Liver (tissue), 9 donors: ENCODE results near the gene NDUFAF2. TPM values are rescaled to one million over a fixed set of nuclear protein-coding genes. Genes with fewer than 3 reads are reported as not detected.

Experiments used
- DNase-seq: peaks from one replicate; pipeline ENCODE4 v3.0.0-alpha.2; 2017; ENCODE audit warnings: low spot score
- H3K27ac ChIP-seq, 2 donors: one replicate each; pipeline ENCODE4 v1.7.0; 2013; ENCODE audit warnings: inconsistent platforms in 2 of 2, low read length in 2 of 2, control low read depth in 1 of 2, low read depth in 1 of 2, mild to moderate bottlenecking in 1 of 2
- H3K27me3 ChIP-seq, 4 donors: one replicate each; pipeline versions ENCODE4 v1.6.1 to v1.7.0; 2013; ENCODE audit warnings: low read length in 3 of 4, inconsistent platforms in 1 of 4, mild to moderate bottlenecking in 1 of 4, moderate library complexity in 1 of 4; ENCODE audit not compliant: control insufficient read depth in 4 of 4, insufficient read depth in 4 of 4
- H3K36me3 ChIP-seq, 4 donors: one replicate each; pipeline versions ENCODE4 v1.6.1 to v1.7.0; 2013; ENCODE audit warnings: low read length in 3 of 4, mild to moderate bottlenecking in 3 of 4, low read depth in 1 of 4, moderate library complexity in 1 of 4; ENCODE audit not compliant: control insufficient read depth in 4 of 4, insufficient read depth in 3 of 4
- H3K4me1 ChIP-seq, 4 donors: one replicate each; pipeline versions ENCODE4 v1.6.1 to v1.7.0; 2013; ENCODE audit warnings: low read length in 3 of 4, mild to moderate bottlenecking in 3 of 4, moderate library complexity in 1 of 4; ENCODE audit not compliant: control insufficient read depth in 4 of 4, insufficient read depth in 4 of 4
- H3K4me3 ChIP-seq, 3 donors: one replicate each; pipeline versions ENCODE4 v1.6.1 to v1.7.0; 2013; ENCODE audit warnings: low read length in 3 of 3, control low read depth in 1 of 3, low read depth in 1 of 3, mild to moderate bottlenecking in 1 of 3
- H3K9ac ChIP-seq, 2 donors: one replicate each; pipeline ENCODE4 v1.7.0; 2013; ENCODE audit warnings: low read length in 2 of 2, mild to moderate bottlenecking in 2 of 2, moderate library complexity in 2 of 2, control low read depth in 1 of 2, low read depth in 1 of 2
- H3K9me3 ChIP-seq, 4 donors: one replicate each; pipeline versions ENCODE4 v1.6.1 to v1.7.0; 2013; ENCODE audit warnings: low read length in 3 of 4; ENCODE audit not compliant: control insufficient read depth in 4 of 4
- ATF3 ChIP-seq: IDR thresholded peaks from 2 replicates; pipeline ENCODE4 v1.6.1; 2016; ENCODE audit warnings: antibody characterized with exemption
- FOXA1 ChIP-seq: IDR thresholded peaks from 2 replicates; pipeline ENCODE4 v1.6.1; 2016; ENCODE audit warnings: antibody characterized with exemption
- GABPA ChIP-seq, 2 donors: IDR thresholded peaks in 1 of 2; conservative IDR thresholded peaks in 1 of 2; 2 replicates each; pipeline ENCODE4 v1.6.1; 2016; ENCODE audit warnings: antibody characterized with exemption in 2 of 2, mild to moderate bottlenecking in 1 of 2, moderate library complexity in 1 of 2
- HNF4A ChIP-seq, 2 donors: conservative IDR thresholded peaks; 2 replicates each; pipeline ENCODE4 v1.6.1; 2016; ENCODE audit warnings: antibody characterized with exemption in 2 of 2, mild to moderate bottlenecking in 2 of 2
- HNF4G ChIP-seq: IDR thresholded peaks from 2 replicates; pipeline ENCODE4 v1.6.1; 2016; ENCODE audit warnings: antibody characterized with exemption
- JUND ChIP-seq, 2 donors: IDR thresholded peaks; 2 replicates each; pipeline ENCODE4 v1.6.1; 2016; ENCODE audit warnings: antibody characterized with exemption in 2 of 2
- MAX ChIP-seq: IDR thresholded peaks from 2 replicates; pipeline ENCODE4 v1.6.1; 2016; ENCODE audit warnings: antibody characterized with exemption
- NR2F2 ChIP-seq: IDR thresholded peaks from 2 replicates; pipeline ENCODE4 v1.6.1; 2016; ENCODE audit warnings: antibody characterized with exemption
- RAD21 ChIP-seq, 2 donors: IDR thresholded peaks; 2 replicates each; pipeline ENCODE4 v1.6.1; 2016; ENCODE audit warnings: antibody characterized with exemption in 2 of 2, mild to moderate bottlenecking in 2 of 2
- RXRA ChIP-seq, 2 donors: IDR thresholded peaks; 2 replicates each; pipeline ENCODE4 v1.6.1; 2017 to 2018; ENCODE audit warnings: antibody characterized with exemption in 2 of 2, mild to moderate bottlenecking in 1 of 2
- TAF1 ChIP-seq: conservative IDR thresholded peaks from 2 replicates; pipeline ENCODE4 v1.6.1; 2016; ENCODE audit warnings: antibody characterized with exemption, mild to moderate bottlenecking
- ZBTB33 ChIP-seq: IDR thresholded peaks from 2 replicates; pipeline ENCODE4 v1.6.1; 2016; ENCODE audit warnings: antibody characterized with exemption
- WGBS: extraction: QIAGEN DNeasy Blood & Tissue Kit; methylation state at CpG from one replicate; pipeline ENCODE4 v1.1.7; 2013; 5-methylcytosine and 5-hydroxymethylcytosine counted together
- polyA plus RNA-seq, 2 donors: library from polyadenylated mRNA; stranded (reverse) in 1 of 2; unstranded in 1 of 2; fragments of 200-250 nt in 1 of 2; fragments of >200 nt in 1 of 2; fragmentation: Nextera tagmentation in 1 of 2; extraction: Ambion mirVana in 1 of 2; gene quantifications; one replicate each; pipeline versions ENCODE4 v1.2.1 to v1.2.3, GENCODE V29; 2013 to 2015
- total RNA-seq, 2 donors: library from RNA; depleted of rRNA; stranded (reverse); fragments of >200 nt; gene quantifications; one replicate each; pipeline ENCODE4 v1.2.3, GENCODE V29; 2014
- TF ChIP-seq, protein P1 (sequence below): IDR thresholded peaks from 2 replicates; pipeline ENCODE4 v1.6.1; 2016; ENCODE audit warnings: antibody characterized with exemption, mild to moderate bottlenecking
- TF ChIP-seq, protein P2 (sequence below): fragments of 150-350 bp; IDR thresholded peaks from 2 replicates; pipeline ENCODE4 v1.5.1; 2017; ENCODE audit warnings: improper control_type of control experiment, low read depth, low read length; ENCODE audit not compliant: missing input control
- donor health status: healthy.
- donor health status: healthy.
- donor health status: healthy.
- donor health status: healthy.
- donor health status: healthy.

Gene NDUFAF2
- total and polyA plus RNA-seq, 4 donors, result 4.3 to 21.3 (median 12.5) TPM

- no peak for DNase-seq
- WGBS, result 93% methylated on average over 3 of the region's 3 CpGs
- H3K36me3 ChIP-seq, result no peaks in the 10 kb centered on the region
Observed at GRCh38 chr5:61001647-61002046, 56.6 kb downstream of the NDUFAF2 start.

GRCh38 chr5:61002611-61003355 lies 57.8 kb downstream of the NDUFAF2 start:
- Histone ChIP-seq H3K36me3 (no peaks in the 10 kb centered on the region), H3K9ac (no peak overlapping the region), H3K4me3 (no peak overlapping the region), H3K27ac (no peak overlapping the region), H3K27me3 (no peaks in the 10 kb centered on the region), H3K9me3 (no peaks in the 10 kb centered on the region), H3K4me1 (peaks cover 0 to 2% (median 0%) of the 10 kb centered on the region in 4 donors)
- TF ChIP-seq HNF4A (conservative IDR thresholded peaks at IDR 0.05), result no peak
- TF ChIP-seq RXRA (IDR thresholded peaks at IDR 0.05), result no peak
- TF ChIP-seq, protein P1, sequence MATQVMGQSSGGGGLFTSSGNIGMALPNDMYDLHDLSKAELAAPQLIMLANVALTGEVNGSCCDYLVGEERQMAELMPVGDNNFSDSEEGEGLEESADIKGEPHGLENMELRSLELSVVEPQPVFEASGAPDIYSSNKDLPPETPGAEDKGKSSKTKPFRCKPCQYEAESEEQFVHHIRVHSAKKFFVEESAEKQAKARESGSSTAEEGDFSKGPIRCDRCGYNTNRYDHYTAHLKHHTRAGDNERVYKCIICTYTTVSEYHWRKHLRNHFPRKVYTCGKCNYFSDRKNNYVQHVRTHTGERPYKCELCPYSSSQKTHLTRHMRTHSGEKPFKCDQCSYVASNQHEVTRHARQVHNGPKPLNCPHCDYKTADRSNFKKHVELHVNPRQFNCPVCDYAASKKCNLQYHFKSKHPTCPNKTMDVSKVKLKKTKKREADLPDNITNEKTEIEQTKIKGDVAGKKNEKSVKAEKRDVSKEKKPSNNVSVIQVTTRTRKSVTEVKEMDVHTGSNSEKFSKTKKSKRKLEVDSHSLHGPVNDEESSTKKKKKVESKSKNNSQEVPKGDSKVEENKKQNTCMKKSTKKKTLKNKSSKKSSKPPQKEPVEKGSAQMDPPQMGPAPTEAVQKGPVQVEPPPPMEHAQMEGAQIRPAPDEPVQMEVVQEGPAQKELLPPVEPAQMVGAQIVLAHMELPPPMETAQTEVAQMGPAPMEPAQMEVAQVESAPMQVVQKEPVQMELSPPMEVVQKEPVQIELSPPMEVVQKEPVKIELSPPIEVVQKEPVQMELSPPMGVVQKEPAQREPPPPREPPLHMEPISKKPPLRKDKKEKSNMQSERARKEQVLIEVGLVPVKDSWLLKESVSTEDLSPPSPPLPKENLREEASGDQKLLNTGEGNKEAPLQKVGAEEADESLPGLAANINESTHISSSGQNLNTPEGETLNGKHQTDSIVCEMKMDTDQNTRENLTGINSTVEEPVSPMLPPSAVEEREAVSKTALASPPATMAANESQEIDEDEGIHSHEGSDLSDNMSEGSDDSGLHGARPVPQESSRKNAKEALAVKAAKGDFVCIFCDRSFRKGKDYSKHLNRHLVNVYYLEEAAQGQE, result no peak
- TF ChIP-seq ATF3, result no peak
- TF ChIP-seq HNF4G, result no peak
- TF ChIP-seq MAX, result no peak
- DNase-seq, result no peak
- 65% methylated on average over 4 of the region's 4 CpGs for WGBS

More at GRCh38 chr5:61001647-61002046, 56.6 kb downstream of the NDUFAF2 start:
- H3K27me3 ChIP-seq, result no peaks in the 10 kb centered on the region
- TF ChIP-seq GABPA (IDR thresholded peaks at IDR 0.05 in 1 of 2, conservative IDR thresholded peaks at IDR 0.05 in 1 of 2) (no peak), TAF1 (no peak), ZBTB33 (no peak), ATF3 (no peak), FOXA1 (no peak), HNF4G (no peak), JUND (IDR thresholded peaks at IDR 0.05) (no peak), RAD21 (IDR thresholded peaks at IDR 0.05) (no peak), NR2F2 (no peak)
- TF ChIP-seq, protein P2, sequence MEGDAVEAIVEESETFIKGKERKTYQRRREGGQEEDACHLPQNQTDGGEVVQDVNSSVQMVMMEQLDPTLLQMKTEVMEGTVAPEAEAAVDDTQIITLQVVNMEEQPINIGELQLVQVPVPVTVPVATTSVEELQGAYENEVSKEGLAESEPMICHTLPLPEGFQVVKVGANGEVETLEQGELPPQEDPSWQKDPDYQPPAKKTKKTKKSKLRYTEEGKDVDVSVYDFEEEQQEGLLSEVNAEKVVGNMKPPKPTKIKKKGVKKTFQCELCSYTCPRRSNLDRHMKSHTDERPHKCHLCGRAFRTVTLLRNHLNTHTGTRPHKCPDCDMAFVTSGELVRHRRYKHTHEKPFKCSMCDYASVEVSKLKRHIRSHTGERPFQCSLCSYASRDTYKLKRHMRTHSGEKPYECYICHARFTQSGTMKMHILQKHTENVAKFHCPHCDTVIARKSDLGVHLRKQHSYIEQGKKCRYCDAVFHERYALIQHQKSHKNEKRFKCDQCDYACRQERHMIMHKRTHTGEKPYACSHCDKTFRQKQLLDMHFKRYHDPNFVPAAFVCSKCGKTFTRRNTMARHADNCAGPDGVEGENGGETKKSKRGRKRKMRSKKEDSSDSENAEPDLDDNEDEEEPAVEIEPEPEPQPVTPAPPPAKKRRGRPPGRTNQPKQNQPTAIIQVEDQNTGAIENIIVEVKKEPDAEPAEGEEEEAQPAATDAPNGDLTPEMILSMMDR, result no peak
- no peaks in the 10 kb centered on the region for H3K9me3 ChIP-seq
- H3K27ac ChIP-seq, result no peak overlapping the region
- H3K4me3 ChIP-seq, result no peak overlapping the region
- H3K4me1 ChIP-seq, result peaks cover 0 to 2% (median 0%) of the 10 kb centered on the region in 4 donors
- H3K9ac ChIP-seq, result no peak overlapping the region
